IgD-negative memory B cell (primary cell): ENCODE data around the gene ATP8B3. TPM values are rescaled to one million over a fixed set of nuclear protein-coding genes. Genes with fewer than 3 reads are reported as not detected.
"Not testable (repeated sequence)": the region's sequence is repeated elsewhere in the genome, so short reads cannot be mapped to it uniquely, and the experiment has no call there.

Experiments used
- H3K27ac Mint-ChIP-seq, 3 donors: one replicate each; pipeline ENCODE4 v1.8.0; 2020 to 2022; ENCODE audit warnings: mild to moderate bottlenecking in 3 of 3, mixed read lengths in 3 of 3, moderate library complexity in 1 of 3
- H3K27me3 Mint-ChIP-seq: one replicate; pipeline ENCODE4 v1.8.0; 2021; ENCODE audit warnings: mixed read lengths
- H3K36me3 Mint-ChIP-seq: one replicate; pipeline ENCODE4 v1.8.0; 2020; ENCODE audit warnings: mild to moderate bottlenecking, mixed read lengths
- H3K4me1 Mint-ChIP-seq, 3 donors: one replicate each; pipeline ENCODE4 v1.8.0; 2020 to 2022; ENCODE audit warnings: mixed read lengths in 3 of 3, mild to moderate bottlenecking in 1 of 3
- H3K4me3 Mint-ChIP-seq, 4 donors: one replicate each; pipeline ENCODE4 v1.8.0; 2020 to 2022; ENCODE audit warnings: mild to moderate bottlenecking in 4 of 4, mixed read lengths in 4 of 4, moderate library complexity in 3 of 4
- H3K9me3 Mint-ChIP-seq, 3 donors: one replicate each; pipeline ENCODE4 v1.8.0; 2020 to 2021; ENCODE audit warnings: mixed read lengths in 3 of 3, mild to moderate bottlenecking in 1 of 3
- polyA plus RNA-seq: library from polyadenylated mRNA; unstranded; fragments of 300-500 nt; fragmentation: Illumina TruSeq; gene quantifications from one replicate; pipeline ENCODE4 v1.2.3, GENCODE V29; 2021

ATP8B3 gene
- polyA plus RNA-seq, 1 donor from 2014 or later, result 1.2 TPM

- H3K9me3 Mint-ChIP-seq, result no peaks in the 10 kb centered on the region
- H3K4me3 Mint-ChIP-seq, result no peak overlapping the region
- no peaks in the 10 kb centered on the region for H3K36me3 Mint-ChIP-seq
- H3K27me3 Mint-ChIP-seq, result no peaks in the 10 kb centered on the region
- H3K27ac Mint-ChIP-seq, result peak overlapping the region in 1 of 3 donors; percentile 76
- H3K4me1 Mint-ChIP-seq, result peaks cover 0 to 2% (median 0%) of the 10 kb centered on the region in 3 donors
Observed at GRCh38 chr19:1807030-1807694, 4.9 kb downstream of the ATP8B3 start.

- Mint-ChIP-seq H3K36me3 (no peaks in the 10 kb centered on the region), H3K27me3 (no peaks in the 10 kb centered on the region), H3K9me3 (no peaks in the 10 kb centered on the region), H3K27ac (peak overlapping the region in 1 of 3 donors; percentile 76), H3K4me3 (no peak overlapping the region), H3K4me1 (peaks cover 0 to under 1% (median 0%) of the 10 kb centered on the region in 3 donors)
Observed at GRCh38 chr19:1806184-1807029, 5.7 kb downstream of the ATP8B3 start.

- Mint-ChIP-seq H3K4me3 (no peak overlapping the region), H3K27ac (no peak overlapping the region), H3K9me3 (no peaks in the 10 kb centered on the region), H3K27me3 (no peaks in the 10 kb centered on the region), H3K4me1 (no peaks in the 10 kb centered on the region), H3K36me3 (no peaks in the 10 kb centered on the region)
Observed at GRCh38 chr19:1805401-1806183, 6.5 kb downstream of the ATP8B3 start.

GRCh38 chr19:1804858-1805257 is 7.2 kb downstream of the ATP8B3 start:
- Mint-ChIP-seq H3K27me3 (no peaks in the 10 kb centered on the region), H3K4me3 (no peak overlapping the region)

GRCh38 chr19:1799695-1800342 is 12.3 kb downstream of the ATP8B3 start:
- no peak overlapping the region for H3K27ac Mint-ChIP-seq

More at GRCh38 chr19:1804858-1805257, 7.2 kb downstream of the ATP8B3 start:
- Mint-ChIP-seq H3K27ac (no peak overlapping the region), H3K9me3 (no peaks in the 10 kb centered on the region), H3K36me3 (no peaks in the 10 kb centered on the region), H3K4me1 (no peaks in the 10 kb centered on the region)

GRCh38 chr19:1797313-1797712 is 14.8 kb downstream of the ATP8B3 start:
- not testable (repeated sequence) for H3K4me3 Mint-ChIP-seq, H3K27ac Mint-ChIP-seq, H3K36me3 Mint-ChIP-seq, H3K4me1 Mint-ChIP-seq, H3K9me3 Mint-ChIP-seq
- H3K27me3 Mint-ChIP-seq, result peaks cover 17% of the 10 kb centered on the region

More at GRCh38 chr19:1799695-1800342, 12.3 kb downstream of the ATP8B3 start:
- H3K4me3 Mint-ChIP-seq, result peak overlapping the region in 1 of 4 donors; percentile 40
- no peaks in the 10 kb centered on the region for H3K4me1 Mint-ChIP-seq
- no peaks in the 10 kb centered on the region for H3K36me3 Mint-ChIP-seq
- no peaks in the 10 kb centered on the region for H3K9me3 Mint-ChIP-seq
- peaks cover 11% of the 10 kb centered on the region for H3K27me3 Mint-ChIP-seq

- peaks cover 17% of the 10 kb centered on the region for H3K27me3 Mint-ChIP-seq
- no peaks in the 10 kb centered on the region for H3K36me3 Mint-ChIP-seq
- no peak overlapping the region for H3K27ac Mint-ChIP-seq
- H3K4me1 Mint-ChIP-seq, result no peaks in the 10 kb centered on the region
- no peaks in the 10 kb centered on the region for H3K9me3 Mint-ChIP-seq
- H3K4me3 Mint-ChIP-seq, result no peak overlapping the region
Observed at GRCh38 chr19:1796395-1797142, 15.5 kb downstream of the ATP8B3 start.

GRCh38 chr19:1794424-1795172 is 17.5 kb downstream of the ATP8B3 start:
- Mint-ChIP-seq H3K27me3 (peaks cover 18% of the 10 kb centered on the region), H3K36me3 (no peaks in the 10 kb centered on the region), H3K4me1 (no peaks in the 10 kb centered on the region), H3K9me3 (no peaks in the 10 kb centered on the region), H3K27ac (no peak overlapping the region), H3K4me3 (no peak overlapping the region)

- peaks cover 21% of the 10 kb centered on the region for H3K27me3 Mint-ChIP-seq
- H3K36me3 Mint-ChIP-seq, result no peaks in the 10 kb centered on the region
- no peaks in the 10 kb centered on the region for H3K4me1 Mint-ChIP-seq
- H3K4me3 Mint-ChIP-seq, result no peak overlapping the region
- no peaks in the 10 kb centered on the region for H3K9me3 Mint-ChIP-seq
- H3K27ac Mint-ChIP-seq, result no peak overlapping the region
Observed at GRCh38 chr19:1791879-1792278, 20.2 kb downstream of the ATP8B3 start.

GRCh38 chr19:1790054-1790792 is 21.9 kb downstream of the ATP8B3 start:
- H3K9me3 Mint-ChIP-seq, result no peaks in the 10 kb centered on the region
- H3K36me3 Mint-ChIP-seq, result no peaks in the 10 kb centered on the region
- no peak overlapping the region for H3K27ac Mint-ChIP-seq
- no peaks in the 10 kb centered on the region for H3K4me1 Mint-ChIP-seq
- H3K27me3 Mint-ChIP-seq, result peaks cover 15% of the 10 kb centered on the region
- H3K4me3 Mint-ChIP-seq, result no peak overlapping the region

- Mint-ChIP-seq H3K4me1 (no peaks in the 10 kb centered on the region), H3K4me3 (no peak overlapping the region), H3K36me3 (no peaks in the 10 kb centered on the region), H3K27me3 (peaks cover 14% of the 10 kb centered on the region), H3K27ac (no peak overlapping the region), H3K9me3 (no peaks in the 10 kb centered on the region)
Observed at GRCh38 chr19:1789261-1790041, 22.6 kb downstream of the ATP8B3 start.

GRCh38 chr19:1787116-1787515 is 25.0 kb downstream of the ATP8B3 start:
- H3K9me3 Mint-ChIP-seq, result peaks cover 0 to 5% (median 0%) of the 10 kb centered on the region in 3 donors
- H3K36me3 Mint-ChIP-seq, result no peaks in the 10 kb centered on the region
- peaks cover 14% of the 10 kb centered on the region for H3K27me3 Mint-ChIP-seq
- H3K4me1 Mint-ChIP-seq, result peaks cover 3 to 6% (median 3%) of the 10 kb centered on the region in 3 donors
- H3K4me3 Mint-ChIP-seq, result no peak overlapping the region
- no peak overlapping the region for H3K27ac Mint-ChIP-seq
